Erythroblast (primary cell): ENCODE data around the gene PYROXD2.

Experiments
- GATA1 ChIP-seq: IDR thresholded peaks from 2 replicates; pipeline ENCODE4 v1.6.1; 2011; ENCODE audit warnings: low read depth, mild to moderate bottlenecking, control low read depth, low read length, moderate library complexity
- POLR2A ChIP-seq: IDR thresholded peaks from 2 replicates; pipeline ENCODE4 v1.6.1; 2011; ENCODE audit warnings: mild to moderate bottlenecking, low read length

DNA sequence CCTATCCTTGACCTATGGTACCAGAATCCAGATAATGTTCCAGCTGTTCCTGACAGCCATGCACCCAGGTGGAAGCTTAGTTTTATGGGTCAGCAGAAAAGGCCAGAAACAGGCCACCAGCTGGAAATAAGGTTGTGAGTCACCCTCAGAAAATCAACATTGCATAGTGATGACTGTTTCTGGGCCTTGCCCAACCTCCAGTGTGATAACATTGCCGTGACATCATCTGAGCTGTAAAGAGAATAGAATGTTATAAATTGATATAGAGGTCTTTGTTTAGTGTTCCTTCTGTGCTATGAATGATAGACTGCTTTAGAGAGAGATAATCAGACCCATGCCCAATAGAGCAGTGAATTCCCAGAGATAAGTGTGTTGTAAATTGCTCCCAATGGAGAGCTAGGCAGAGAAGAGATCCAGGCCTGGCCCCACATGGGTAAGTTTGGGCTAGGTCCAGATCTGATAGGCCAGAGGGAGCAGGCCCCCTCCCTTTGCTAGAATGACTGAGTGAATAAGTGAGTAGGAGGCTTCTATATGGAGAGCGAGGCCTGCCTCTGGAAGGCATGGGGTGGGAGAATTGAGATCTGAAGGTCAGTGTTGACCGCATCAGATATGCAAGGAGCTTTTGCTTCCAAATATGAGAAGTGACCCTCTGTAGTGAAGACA lies 46.0 kb upstream of the PYROXD2 start:
- TF ChIP-seq POLR2A (peak; percentile 49), GATA1 (peak; percentile 64)
